ENCODE data around the gene FBXL15.

Gene FBXL15, protein sequence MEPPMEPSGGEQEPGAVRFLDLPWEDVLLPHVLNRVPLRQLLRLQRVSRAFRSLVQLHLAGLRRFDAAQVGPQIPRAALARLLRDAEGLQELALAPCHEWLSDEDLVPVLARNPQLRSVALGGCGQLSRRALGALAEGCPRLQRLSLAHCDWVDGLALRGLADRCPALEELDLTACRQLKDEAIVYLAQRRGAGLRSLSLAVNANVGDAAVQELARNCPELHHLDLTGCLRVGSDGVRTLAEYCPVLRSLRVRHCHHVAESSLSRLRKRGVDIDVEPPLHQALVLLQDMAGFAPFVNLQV

DNA sequence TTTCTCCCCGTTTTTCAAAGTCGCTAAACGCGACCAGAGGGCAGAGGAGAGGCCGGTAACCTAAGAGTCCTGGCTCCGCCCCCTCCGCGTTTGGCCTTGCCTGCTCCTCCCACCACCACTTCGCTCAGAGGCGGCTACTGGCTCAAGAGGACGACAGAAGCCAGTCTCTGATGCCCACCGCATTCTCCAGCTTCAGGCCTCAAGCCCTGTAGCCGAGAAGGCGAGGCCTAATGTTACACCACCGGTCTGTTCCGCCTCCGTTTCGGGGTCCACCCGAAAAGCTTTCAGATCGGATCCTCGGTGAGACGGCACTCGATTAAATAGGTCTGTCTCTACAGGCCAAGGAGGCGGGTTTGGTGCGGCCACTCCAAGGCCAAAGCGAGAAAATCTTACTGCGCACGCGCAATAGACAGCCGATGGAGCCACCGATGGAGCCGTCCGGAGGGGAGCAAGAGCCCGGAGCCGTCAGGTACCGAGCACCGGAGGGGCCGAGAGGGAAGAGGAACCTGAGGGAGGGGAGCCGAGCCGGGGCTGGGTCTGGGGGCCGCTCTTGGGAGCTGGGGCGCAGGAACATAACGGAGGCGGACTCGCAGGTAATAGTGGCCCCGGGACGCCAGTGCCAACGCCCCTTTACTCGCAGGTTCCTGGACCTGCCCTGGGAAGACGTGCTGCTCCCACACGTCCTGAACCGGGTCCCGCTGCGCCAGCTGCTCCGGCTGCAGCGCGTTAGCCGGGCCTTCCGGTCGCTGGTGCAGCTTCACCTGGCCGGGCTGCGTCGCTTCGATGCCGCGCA lies at the start of gene FBXL15:
Gene FBXL15 (plus strand): TSS at position 123 of the 793 bp plus-strand sequence. CDS start 294 bp downstream, at position 417.
- H3K4me3 ChIP-seq (ENCODE audit: low read depth, low read length), result peak within 1 kb of the TSS; percentile 91
- DNase-seq (ENCODE audit: low read depth), result peak; percentile 94
- in situ Hi-C loops (cut with HindIII; ENCODE audit: low sequenced_read_pairs), result no loop called here
- TF ChIP-seq, protein P1, sequence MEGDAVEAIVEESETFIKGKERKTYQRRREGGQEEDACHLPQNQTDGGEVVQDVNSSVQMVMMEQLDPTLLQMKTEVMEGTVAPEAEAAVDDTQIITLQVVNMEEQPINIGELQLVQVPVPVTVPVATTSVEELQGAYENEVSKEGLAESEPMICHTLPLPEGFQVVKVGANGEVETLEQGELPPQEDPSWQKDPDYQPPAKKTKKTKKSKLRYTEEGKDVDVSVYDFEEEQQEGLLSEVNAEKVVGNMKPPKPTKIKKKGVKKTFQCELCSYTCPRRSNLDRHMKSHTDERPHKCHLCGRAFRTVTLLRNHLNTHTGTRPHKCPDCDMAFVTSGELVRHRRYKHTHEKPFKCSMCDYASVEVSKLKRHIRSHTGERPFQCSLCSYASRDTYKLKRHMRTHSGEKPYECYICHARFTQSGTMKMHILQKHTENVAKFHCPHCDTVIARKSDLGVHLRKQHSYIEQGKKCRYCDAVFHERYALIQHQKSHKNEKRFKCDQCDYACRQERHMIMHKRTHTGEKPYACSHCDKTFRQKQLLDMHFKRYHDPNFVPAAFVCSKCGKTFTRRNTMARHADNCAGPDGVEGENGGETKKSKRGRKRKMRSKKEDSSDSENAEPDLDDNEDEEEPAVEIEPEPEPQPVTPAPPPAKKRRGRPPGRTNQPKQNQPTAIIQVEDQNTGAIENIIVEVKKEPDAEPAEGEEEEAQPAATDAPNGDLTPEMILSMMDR (IDR thresholded peaks at IDR 0.05; ENCODE audit: low read depth, low read length, missing control alignments), result no peak

DNA sequence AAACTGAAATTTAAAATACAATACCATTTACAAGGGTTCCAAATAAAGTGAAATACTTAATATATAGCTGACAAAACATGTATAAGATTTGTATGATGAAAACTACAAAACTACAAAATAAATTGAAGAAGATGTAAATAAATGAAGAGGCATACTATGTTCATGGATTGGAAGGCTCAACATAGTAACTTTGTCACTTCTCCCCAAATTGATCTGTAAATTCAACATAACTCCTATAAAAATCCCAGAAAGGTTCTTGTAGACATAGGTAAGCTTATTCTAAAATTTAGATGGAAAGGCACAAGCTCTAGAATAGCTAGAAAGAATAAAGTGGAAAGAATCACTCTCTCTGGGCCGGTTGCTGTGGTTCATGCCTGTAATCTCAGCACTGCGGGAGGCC lies 49.3 kb upstream of the FBXL15 start:
- TF ChIP-seq, protein P1 (IDR thresholded peaks at IDR 0.05; ENCODE audit: low read depth, low read length, missing control alignments), result no peak
- DNase-seq (ENCODE audit: low read depth), result no peak
- in situ Hi-C loops (cut with HindIII; ENCODE audit: low sequenced_read_pairs), result no loop called here
- H3K4me3 ChIP-seq (ENCODE audit: low read depth, low read length), result no peak overlapping the region

DNA sequence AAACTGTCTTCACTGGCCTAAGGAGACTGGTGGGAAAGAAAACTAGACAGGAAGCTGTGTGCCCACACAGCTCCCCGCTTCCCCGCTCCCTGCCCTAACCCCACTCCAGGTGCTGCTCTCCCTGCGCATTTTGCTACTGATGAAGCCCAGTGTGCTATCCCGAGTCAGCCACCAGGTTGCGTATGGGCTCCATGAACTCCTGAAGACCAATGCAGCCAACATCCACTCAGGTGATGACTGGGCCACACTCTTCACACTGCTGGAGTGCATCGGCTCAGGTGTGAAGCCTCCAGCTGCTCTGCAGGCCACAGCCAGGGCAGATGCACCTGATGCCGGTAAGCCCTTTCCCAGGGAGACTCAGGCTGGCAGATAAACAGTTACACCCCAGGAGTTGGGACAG lies 45.4 kb upstream of the FBXL15 start:
- TF ChIP-seq, protein P1 (IDR thresholded peaks at IDR 0.05; ENCODE audit: low read depth, low read length, missing control alignments), result peak; percentile 16
- in situ Hi-C loops (cut with HindIII; ENCODE audit: low sequenced_read_pairs), result no loop called here
- no peak overlapping the region for H3K4me3 ChIP-seq (ENCODE audit: low read depth, low read length)
- DNase-seq (ENCODE audit: low read depth), result no peak

DNA sequence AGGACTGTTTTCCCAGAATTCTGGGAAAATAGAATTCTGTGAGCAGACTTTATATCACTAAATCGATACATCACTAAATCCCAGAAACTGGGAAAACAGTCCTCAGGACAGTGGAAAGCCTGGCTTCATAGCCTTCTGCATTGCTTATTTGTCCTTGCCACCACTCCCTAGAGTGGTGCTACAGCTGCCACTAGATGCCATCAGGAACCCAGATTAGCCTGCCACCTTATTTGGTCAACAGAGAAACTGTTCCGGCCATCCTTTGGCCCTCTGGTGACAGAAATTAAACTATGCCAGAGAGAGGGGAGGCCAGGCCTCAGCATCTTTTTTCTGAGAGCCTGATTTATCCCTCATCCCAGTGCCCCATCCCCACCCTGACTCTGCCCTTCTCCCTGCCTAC lies 44.8 kb upstream of the FBXL15 start:
- in situ Hi-C loops (cut with HindIII; ENCODE audit: low sequenced_read_pairs), result no loop called here
- DNase-seq (ENCODE audit: low read depth), result no peak
- H3K4me3 ChIP-seq (ENCODE audit: low read depth, low read length), result no peak overlapping the region
- TF ChIP-seq, protein P1 (IDR thresholded peaks at IDR 0.05; ENCODE audit: low read depth, low read length, missing control alignments), result no peak

DNA sequence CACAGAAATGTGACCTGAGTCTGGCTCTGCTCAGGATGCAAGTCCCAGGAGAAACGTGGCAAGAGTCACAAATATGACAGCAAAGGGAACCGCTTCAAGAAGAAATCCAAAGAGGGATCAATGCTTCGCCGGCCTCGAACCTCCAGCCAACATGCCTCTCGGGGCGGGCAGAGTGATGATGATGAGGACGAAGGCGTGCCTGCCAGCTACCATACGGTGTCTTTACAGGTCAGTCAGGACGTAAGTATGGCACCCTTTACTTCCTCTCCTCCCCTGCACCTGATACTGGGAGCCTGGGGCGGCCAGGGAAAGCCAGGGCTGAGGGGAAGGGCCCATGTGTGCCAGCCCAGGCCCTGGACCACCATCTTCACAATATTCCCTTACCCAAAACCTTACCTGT lies 43.7 kb upstream of the FBXL15 start:
- TF ChIP-seq, protein P1 (IDR thresholded peaks at IDR 0.05; ENCODE audit: low read depth, low read length, missing control alignments), result no peak
- no peak overlapping the region for H3K4me3 ChIP-seq (ENCODE audit: low read depth, low read length)
- in situ Hi-C loops (cut with HindIII; ENCODE audit: low sequenced_read_pairs), result no loop called here
- DNase-seq (ENCODE audit: low read depth), result no peak

DNA sequence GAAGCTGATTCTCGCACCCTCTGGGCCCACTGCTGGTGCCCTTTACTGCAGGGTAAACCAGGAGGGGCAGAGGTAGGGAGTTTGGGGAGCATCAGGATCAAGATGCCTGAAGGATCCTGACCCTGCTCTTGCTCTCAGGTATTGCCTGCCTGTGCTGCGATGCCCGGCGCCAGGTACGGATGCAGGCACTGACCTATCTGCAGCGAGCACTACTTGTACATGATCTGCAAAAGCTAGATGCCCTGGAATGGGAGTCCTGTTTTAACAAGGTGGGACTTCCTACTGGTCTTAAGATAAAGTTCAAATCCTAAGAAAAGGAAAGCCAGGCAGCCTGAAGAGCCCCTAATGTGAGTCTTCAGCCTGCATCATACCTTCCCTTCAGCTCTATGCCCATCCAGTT lies 41.3 kb upstream of the FBXL15 start:
- DNase-seq (ENCODE audit: low read depth), result no peak
- no peak overlapping the region for H3K4me3 ChIP-seq (ENCODE audit: low read depth, low read length)
- TF ChIP-seq, protein P1 (IDR thresholded peaks at IDR 0.05; ENCODE audit: low read depth, low read length, missing control alignments), result no peak
- in situ Hi-C loops (cut with HindIII; ENCODE audit: low sequenced_read_pairs), result no loop called here

Measured in astrocyte of the cerebellum (primary cell).